ENCODE results near the gene CASP14. TPM values are rescaled to one million over a fixed set of nuclear protein-coding genes. Genes with fewer than 3 reads are reported as not detected.
"Not testable (repeated sequence)": the region's sequence is repeated elsewhere in the genome, so short reads cannot be mapped to it uniquely, and the experiment has no call there.

CASP14 gene
- total RNA-seq, 6 experiments from 2014 or later, result not detected

DNA sequence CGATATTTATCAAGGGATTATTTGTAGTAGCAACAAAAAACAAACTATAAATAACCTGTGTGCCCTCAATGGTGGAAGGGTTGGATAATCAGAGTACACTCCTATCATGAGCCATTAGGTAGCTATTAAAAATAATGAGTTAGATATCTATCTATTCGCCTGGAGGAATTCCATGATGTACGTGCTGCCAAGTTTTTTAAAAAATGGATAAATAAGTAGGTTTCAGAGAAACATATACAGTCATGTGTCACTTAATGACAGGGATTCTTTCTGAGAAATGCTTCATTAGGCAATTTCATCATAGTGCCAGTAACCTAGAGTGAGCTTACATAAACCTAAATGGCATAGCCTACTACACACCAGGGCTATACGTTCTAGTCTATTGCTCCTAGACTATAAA, 26.5 kb downstream of the CASP14 start:
- DNase-seq (no peak), ATAC-seq (no peak)
- H3K4me3 ChIP-seq, result no peak overlapping the region
- H3K9me3 ChIP-seq, result no peaks in the 10 kb centered on the region
- intact Hi-C loops (cut with DNase I), result no loop called here
- no peaks in the 10 kb centered on the region for H3K27me3 ChIP-seq
- no peak overlapping the region for H3K27ac ChIP-seq
- H3K4me1 ChIP-seq, result no peaks in the 10 kb centered on the region
- no peaks in the 10 kb centered on the region for H3K36me3 ChIP-seq
- WGBS (ENCODE audit: insufficient coverage, low coverage, low lambda C conversion rate, missing lambda C conversion rate), result 58% methylated on average over 4 of the region's 4 CpGs
- TF ChIP-seq POLR2A (IDR thresholded peaks at IDR 0.05) (no peak), CTCF (IDR thresholded peaks at IDR 0.05) (no peak)

- H3K4me1 ChIP-seq; H3K36me3 ChIP-seq; ATAC-seq; H3K27ac ChIP-seq; H3K9me3 ChIP-seq; H3K27me3 ChIP-seq; intact Hi-C loops (cut with DNase I); H3K4me3 ChIP-seq; DNase-seq: not testable (repeated sequence)
- WGBS (ENCODE audit: insufficient coverage, low coverage, low lambda C conversion rate, missing lambda C conversion rate), result 41% methylated on average over 3 of the region's 4 CpGs
Observed at GRCh38 chr19:15080002-15080401, 30.7 kb downstream of the CASP14 start.

- Histone ChIP-seq H3K36me3 (no peaks in the 10 kb centered on the region), H3K4me3 (no peak within 1 kb of the TSS), H3K9me3 (no peaks in the 10 kb centered on the region), H3K4me1 (no peaks in the 10 kb centered on the region), H3K27ac (no peak within 1 kb of the TSS), H3K27me3 (no peaks in the 10 kb centered on the region)
- 32% methylated on average over 5 of the region's 6 CpGs for WGBS (ENCODE audit: insufficient coverage, low coverage, low lambda C conversion rate, missing lambda C conversion rate)
- DNase-seq (no peak), ATAC-seq (peak in 1 of 4 donors; percentile 33)
- no peak for TF ChIP-seq POLR2A (IDR thresholded peaks at IDR 0.05)
- TF ChIP-seq CTCF (IDR thresholded peaks at IDR 0.05), result no peak
- intact Hi-C loops (cut with DNase I), result no loop called here
Observed at GRCh38 chr19:15081911-15082310, 32.6 kb downstream of the CASP14 start, which contains the start of gene OR1I1. TSS of gene OR1I1 (plus strand) at chr19:15082211. CDS start at chr19:15087066, 4,855 bp downstream.

DNA sequence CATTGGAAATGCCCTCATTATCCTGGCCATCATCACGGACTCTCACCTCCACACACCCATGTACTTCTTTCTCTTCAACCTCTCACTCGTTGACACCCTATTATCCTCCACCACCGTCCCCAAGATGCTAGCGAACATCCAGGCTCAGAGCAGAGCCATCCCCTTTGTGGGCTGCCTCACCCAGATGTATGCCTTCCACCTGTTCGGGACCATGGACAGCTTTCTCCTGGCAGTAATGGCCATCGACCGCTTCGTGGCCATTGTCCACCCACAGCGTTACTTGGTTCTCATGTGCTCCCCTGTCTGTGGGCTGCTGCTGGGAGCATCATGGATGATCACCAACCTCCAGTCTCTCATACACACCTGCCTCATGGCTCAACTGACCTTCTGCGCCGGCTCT, 37.9 kb downstream of the CASP14 start:
- Histone ChIP-seq H3K27me3 (no peaks in the 10 kb centered on the region), H3K4me1 (peaks cover 0 to 4% (median 0%) of the 10 kb centered on the region in 4 donors), H3K36me3 (no peaks in the 10 kb centered on the region), H3K4me3 (no peak overlapping the region), H3K27ac (no peak overlapping the region), H3K9me3 (no peaks in the 10 kb centered on the region)
- intact Hi-C loops (cut with DNase I), result no loop called here
- 56% methylated on average over 9 of the region's 11 CpGs for whole genome bisulfite sequencing (ENCODE audit: insufficient coverage, low coverage, low lambda C conversion rate, missing lambda C conversion rate)
- TF ChIP-seq POLR2A (IDR thresholded peaks at IDR 0.05) (no peak), CTCF (IDR thresholded peaks at IDR 0.05) (no peak)
- ATAC-seq (no peak), DNase-seq (no peak)

DNA sequence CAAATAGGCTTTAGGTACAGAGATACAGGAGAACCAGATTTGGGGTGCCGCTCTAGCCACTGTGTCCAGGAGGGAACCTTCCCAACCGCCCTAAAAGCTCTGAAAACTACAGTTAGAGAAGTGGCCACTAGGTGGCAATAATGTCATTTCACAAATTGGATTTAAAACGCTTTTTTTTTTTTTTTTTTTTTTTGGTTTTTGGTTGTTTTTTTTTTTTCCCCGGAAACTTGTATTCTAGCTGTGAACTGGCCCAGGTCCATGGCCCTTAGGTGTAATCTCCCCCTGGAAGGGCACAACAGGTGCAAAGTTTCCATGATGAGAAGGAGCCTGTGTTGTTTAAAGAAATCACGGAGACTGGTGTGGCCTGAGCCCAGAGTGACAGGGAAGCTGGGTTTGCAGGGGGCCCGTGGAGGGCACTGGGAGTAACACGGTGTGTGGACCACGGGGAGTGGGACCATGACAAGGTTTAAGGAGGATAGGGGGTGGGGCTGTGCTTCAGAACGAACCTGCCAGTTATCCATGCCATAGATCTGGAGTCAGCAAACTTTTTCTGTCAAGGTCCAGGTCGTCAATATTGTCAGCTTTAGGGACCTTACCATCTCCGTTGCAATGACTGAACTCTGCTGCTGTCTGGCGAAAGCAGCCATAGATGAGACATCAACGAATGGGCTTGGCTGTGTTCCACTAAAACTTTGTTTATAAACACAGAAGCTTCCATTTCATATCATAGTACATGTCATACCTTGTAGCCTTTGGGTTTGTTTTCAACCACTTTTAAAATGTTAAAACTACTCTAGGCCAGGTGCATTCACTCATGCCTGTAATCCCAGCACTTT, 42.9 kb downstream of the CASP14 start:
- H3K27me3 ChIP-seq, result no peaks in the 10 kb centered on the region
- peaks cover 0 to 4% (median 0%) of the 10 kb centered on the region in 4 donors for H3K4me1 ChIP-seq
- intact Hi-C loops (cut with DNase I), result loop anchor here (10.0 kb wide), 2 partner anchors 53 to 63 kb away; no protein-coding TSS in a partner anchor
- no peak overlapping the region for H3K4me3 ChIP-seq
- no peak for DNase-seq
- ATAC-seq, result peak; percentile 57 to 76 (median 66)
- 15% methylated on average over 12 of the region's 13 CpGs for WGBS (ENCODE audit: insufficient coverage, low coverage, low lambda C conversion rate, missing lambda C conversion rate)
- H3K36me3 ChIP-seq, result no peaks in the 10 kb centered on the region
- TF ChIP-seq POLR2A (IDR thresholded peaks at IDR 0.05) (no peak), CTCF (IDR thresholded peaks at IDR 0.05) (peak; percentile 39 to 66 (median 66))
- no peaks in the 10 kb centered on the region for H3K9me3 ChIP-seq
- H3K27ac ChIP-seq, result no peak overlapping the region

Measured in right lobe of liver (tissue), 6 donors.